Pulmonary artery endothelial cell (primary cell): ENCODE results near the gene ARMC8. TPM values are rescaled to one million over a fixed set of nuclear protein-coding genes. Genes with fewer than 3 reads are reported as not detected.

Experiments
- DNase-seq: peaks from one replicate; pipeline ENCODE4 v3.0.0-alpha.2; 2011; ENCODE audit warnings: low read depth, low spot score
- total RNA-seq: library from RNA; depleted of rRNA; stranded (reverse); fragments of >200 nt; gene quantifications from 2 replicates; pipeline ENCODE4 v1.2.3, GENCODE V29; 2014

ARMC8 gene
- total RNA-seq, 1 donor from 2014 or later = 50.5 TPM

DNA sequence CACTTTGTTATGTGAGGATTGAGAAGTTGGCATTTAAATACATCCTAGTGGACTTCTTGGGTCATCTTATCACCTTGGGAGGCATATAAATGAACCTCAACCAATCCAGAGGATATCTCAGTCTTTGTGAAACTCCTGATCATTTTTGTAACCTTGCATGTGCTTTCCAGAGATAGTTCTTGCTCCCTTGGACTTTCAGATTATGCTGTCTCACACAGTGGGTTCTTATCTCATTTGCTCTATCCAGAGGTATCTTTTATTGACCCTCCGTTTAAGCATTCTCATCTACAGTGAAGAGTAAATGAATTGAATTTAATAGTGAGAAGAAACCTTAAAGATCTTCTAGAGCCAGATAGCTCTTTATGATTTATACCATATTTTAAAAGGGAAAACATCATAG lies 10.4 kb downstream of the ARMC8 start:
- no peak for DNase-seq

DNA sequence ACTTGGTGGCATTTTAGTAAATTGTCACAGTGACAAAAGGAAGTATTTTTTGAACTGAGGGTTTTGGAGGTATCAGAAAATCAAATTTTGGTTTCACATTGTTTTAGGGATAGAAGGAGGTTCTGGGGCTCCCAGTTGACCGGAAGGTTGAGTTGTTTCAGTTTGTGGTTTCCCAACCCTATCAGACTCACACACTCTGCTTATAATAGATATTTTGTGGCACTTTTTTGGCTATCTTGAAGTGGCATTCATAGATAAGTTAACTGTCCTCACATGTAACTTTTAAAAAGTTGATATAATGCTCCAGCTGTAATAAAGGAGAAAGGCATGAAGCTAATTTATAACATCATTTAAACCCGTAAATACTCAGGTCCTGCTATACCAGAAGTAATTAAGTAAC lies 12.8 kb downstream of the ARMC8 start:
- DNase-seq = no peak

DNA sequence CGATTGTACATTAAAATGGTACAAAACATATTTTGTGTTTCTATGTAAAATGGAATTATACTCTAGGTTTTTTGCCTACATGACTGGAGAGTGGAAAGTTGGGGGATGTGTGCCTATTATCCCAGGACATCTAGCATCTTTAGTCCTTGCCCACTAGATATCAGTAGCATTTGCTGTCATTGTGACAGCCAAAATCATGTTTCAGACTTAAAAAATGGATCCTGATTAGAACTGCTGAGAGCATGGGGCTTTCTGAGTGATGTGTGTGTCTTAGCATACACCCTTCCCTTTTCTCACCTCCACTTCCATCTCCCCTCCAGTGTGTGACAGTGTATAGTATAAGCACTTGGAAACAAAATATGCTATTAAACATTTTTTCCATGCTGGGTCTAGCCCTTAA lies 13.3 kb downstream of the ARMC8 start:
- DNase-seq = no peak

DNA sequence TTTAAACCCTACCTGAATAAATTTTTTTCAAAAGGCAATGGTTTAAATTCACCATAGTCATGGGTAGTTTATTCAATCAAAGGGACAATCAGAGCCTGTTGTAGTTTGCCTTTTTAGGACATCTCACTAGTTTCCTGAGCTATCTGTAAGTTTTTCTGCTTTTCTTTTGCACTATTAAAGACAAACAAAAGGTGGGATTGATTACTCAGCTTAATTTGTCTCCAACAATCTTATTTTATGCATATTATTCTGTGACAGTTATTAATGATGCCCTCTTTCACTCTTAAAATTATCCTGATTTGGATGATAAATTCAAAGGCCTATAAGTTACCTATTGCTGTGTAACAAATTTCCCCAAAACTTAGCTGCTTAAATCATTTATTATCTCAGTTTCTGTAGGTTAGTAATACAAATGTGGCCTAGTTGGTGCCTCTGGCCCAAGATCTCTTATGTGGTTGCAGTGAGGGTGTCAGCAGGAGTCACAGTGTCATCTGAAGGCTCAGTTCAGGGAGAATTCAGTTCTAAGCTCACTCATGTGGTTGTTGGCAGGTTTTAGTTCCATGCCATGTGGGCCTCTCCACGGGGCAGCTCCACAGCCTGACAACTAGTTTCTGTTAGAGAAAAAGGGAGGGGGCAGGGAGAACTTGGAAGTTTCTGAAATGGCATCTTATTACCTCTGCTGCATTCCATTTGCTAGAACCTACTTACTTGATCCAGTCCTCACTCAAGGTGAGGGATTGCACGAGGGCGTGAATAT lies 16.0 kb downstream of the ARMC8 start:
- no peak for DNase-seq

DNA sequence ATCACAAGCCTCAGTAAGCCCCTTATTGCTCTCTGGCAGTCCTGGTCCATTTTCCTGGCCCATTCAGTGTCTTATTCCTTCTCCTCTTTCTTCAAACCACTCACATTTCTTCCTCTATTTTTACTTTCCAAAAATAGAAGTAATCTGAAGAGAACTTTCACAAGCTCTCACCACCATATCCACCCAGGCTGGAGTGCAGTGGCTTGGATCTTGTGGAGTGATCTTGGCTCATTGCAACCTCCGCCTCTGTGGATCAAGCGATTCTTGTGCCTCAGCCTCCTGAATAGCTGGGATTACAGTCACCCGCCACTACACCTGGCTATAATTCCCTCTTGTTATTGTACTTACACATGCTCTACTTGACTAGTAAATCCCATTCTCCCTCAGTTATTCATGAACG lies 16.8 kb downstream of the ARMC8 start:
- DNase-seq = no peak

DNA sequence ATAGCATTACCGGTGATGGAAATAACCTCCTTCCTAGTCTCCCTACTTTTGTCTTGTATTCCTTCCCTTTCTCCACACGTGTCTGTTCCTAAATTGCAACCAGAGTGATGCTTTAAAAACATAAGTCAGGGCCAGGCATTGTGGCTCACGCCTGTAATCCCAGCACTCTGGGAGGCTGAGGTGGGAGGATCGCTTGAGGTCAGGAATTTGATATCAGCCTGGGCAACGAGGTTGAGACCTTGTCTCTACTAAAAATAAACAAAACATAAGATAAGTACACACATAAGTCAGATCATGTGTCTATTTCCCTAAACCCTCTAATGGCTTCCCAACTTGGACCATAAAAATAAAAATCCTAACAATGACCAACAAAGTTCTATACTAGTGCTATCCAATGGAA lies 18.4 kb downstream of the ARMC8 start:
- no peak for DNase-seq

DNA sequence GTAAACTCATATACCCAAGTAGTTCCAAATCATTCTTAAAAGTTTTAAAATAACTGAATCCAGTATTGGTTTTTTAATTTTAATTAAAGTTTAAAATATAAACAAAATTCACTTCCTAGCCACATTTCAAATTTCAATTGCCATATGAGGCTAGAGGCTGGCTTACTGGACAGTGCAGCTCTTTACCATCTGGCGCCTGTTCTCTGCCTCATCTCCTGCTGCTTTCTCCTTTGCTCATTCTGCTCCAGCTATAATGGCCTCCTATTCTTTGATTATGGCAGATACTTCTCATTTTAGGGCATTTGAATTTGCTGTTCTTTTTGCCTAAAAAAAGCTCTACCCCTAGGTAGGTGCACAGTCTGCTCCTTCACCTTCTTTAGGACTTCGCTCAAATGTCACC lies 19.1 kb downstream of the ARMC8 start:
- DNase-seq = no peak

DNA sequence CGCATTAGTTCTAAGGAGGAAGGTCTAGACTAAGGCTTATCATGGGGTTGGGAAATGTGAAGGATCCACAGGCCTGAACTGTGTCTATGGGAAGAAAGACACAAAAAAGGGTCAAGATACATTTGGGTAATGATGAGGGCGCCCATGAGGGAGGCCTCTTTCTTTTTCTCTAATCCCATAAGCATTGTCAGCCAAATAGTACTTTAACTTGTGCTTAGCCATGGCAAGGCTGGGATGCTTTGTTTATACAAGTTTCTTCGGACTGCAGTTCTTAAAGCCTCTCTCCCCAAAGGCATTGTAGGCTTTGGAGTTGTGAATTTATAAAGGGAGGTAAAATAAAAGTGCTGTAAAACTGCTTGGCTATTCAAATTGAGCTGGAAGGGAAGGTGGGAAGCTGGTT lies 23.4 kb downstream of the ARMC8 start:
- no peak for DNase-seq

DNA sequence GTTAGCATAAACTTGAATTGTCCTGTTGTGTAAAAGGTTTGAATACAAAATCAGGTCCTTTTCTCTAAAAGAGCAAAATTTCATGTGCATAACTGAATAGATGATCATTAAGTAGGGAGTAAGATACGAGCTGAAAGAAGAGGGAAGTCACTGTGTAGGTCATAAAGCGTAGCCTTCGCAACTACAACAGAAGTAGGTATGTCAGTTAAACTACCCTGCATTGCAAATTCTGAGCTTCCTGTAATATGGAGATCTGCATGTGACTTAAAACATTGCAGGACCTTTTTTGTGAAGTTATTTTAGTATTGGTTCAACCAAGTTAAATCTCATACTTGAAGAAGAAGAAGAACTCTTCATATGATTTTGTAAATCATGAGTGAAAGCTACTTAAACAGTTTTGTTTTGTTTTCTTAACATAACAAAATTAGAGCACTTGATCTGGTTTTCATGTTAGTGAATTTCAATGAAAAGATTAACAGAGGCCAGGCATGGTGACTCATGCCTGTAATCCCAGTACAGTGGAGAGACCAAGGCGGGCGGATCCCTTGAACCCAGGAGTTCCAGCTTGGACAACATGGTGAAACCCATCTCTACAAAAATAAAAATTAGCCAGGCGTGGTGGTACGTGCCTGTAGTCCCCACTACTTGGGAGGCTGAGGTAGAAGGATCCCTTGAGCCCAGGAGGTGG lies 26.4 kb downstream of the ARMC8 start:
- no peak for DNase-seq

DNA sequence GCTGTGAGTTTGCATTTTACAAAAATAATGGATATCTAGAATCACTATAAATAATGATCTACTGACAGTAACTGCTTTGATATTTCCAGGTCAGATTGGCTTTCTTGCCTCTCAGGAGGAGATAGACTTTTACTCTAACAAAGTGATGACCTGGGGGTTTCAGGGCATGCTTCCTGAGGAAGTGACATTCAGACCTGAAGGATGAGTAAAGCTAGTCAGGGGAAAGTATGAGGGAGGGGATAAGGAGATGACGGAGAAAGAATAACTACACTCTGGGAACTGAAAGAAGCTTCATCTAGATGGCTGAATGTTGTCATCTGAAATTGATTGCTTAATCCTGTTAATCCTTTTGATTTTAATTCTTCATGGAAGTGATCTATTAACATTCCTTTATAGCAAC lies 32.2 kb downstream of the ARMC8 start:
- DNase-seq = peak; percentile 37

DNA sequence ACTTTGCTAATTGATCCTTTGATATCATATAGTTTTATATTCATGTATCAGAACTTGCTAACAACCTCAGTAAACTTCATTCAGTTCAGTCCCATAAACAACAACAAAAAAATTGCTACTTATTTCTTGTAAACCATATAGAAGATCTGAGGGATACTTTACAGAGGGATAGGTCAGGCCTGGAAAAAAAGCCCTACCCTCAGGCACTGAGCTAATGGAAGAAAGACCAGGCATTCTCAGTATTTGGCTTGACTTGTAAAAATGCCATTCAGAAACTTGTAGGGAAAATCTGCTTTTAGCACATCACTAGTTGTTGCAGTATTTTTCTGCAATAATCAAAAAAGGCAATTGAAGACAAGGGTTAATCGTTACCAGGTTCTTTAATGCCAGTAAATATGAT lies 33.1 kb downstream of the ARMC8 start:
- DNase-seq = no peak

DNA sequence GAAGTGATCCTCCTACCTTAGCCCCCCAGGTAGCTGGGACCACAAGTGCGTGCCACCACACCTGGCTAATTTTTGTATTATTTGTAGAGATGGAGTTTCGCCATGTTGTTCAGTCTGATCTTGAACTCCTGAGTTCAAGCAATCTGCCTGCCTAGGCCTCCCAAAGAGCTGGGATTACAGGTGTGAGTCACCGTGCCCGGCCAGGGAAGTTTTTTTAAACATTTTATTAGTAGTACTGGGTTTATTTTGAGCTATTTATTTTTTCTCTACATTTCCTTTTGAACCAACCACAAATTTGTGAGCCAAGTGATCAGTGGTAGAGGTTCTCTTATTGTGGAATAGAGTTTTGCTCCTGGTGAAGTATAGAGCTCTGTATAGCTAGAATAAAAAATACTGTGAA lies 33.7 kb downstream of the ARMC8 start:
- DNase-seq = no peak

DNA sequence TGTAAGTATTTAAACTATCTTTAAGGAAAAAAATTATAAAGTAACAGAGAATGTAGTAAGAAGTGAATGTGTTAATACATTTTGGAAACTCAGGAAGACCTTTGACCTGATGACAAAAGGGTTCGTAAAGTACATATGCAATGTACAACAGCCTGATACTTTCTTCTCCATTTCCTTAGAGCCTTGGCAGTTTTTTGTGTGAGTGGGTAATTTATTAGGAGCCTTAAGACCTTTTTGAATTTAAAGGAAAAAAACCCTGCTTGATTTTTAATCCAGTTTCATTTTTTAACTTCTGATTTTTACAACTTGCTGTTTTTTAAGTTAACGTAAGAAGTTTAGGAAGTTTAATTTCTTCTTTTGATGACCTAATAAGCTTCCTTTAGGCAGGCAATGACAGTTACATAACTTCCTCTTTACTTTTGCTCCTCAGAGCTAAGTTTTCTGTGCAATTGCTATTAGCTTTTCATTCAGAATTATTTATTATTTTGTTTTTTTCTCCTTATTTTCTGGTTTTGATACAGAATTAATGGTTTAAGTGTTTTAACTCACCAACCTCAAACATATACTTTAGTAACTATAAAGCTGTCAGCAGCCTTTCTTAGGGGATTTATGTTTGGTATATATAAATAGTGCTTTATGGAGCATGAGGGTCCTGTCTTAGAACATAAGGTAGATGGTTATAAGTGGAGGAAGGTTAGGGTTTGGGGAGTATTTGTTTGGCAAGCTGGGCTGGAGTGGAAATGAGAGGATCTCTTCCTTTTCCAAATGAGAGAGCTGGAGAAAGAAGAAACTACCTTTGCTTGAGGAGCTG lies 35.2 kb downstream of the ARMC8 start:
- DNase-seq = no peak

DNA sequence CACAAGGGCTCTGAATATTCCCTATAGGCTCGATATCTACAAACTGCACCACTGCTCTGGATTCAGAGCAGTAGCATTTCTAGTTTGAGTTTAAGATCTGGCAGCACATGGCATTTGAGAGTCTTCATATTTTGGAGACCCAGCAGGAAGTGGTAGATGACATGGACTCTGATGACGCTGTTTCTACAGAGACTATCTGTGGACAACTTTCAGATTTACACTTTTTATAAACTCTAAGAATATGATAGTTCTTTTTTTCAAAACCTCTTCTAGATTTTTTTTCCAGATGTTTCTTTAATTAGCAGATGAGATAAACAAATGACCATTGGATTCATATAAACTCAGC lies 35.8 kb downstream of the ARMC8 start:
- no peak for DNase-seq

DNA sequence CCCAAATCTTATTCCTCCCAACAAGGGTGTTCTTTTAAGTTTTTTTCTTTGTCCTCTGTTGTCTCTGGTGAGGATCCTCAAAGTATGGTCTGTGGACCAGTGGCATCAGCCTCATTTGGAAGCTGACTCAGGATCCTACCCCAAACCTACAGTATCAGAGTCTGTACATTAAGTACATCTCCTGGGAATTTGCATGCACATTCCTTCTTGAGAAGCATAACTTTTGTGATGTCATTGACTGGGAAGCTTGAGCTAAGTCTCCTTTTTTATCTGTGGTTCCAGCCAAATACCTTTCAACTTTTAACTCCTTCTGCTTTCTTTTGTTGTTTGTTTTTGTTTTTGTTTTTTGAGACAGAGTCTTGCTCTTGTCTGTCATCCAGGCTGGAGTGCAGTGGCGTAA lies 40.5 kb downstream of the ARMC8 start:
- no peak for DNase-seq

DNA sequence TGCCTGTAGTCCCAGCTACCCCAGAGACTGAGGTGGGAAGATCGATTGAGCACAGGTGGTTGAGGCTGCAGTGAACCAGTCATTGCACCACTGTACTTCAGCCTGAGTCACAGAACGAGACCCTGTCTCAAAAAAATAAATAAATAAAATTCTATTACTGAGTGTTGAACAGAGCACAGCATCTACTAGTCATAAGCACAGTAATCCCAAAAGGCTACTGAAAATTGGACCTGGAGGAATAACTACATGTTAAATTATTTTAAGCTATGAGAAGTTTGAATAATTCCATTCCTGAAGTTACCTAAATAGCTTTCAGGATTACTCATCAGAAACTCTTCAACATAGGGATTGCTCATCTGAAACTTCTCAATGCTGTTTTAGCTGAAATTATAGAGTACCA lies 43.4 kb downstream of the ARMC8 start:
- no peak for DNase-seq

DNA sequence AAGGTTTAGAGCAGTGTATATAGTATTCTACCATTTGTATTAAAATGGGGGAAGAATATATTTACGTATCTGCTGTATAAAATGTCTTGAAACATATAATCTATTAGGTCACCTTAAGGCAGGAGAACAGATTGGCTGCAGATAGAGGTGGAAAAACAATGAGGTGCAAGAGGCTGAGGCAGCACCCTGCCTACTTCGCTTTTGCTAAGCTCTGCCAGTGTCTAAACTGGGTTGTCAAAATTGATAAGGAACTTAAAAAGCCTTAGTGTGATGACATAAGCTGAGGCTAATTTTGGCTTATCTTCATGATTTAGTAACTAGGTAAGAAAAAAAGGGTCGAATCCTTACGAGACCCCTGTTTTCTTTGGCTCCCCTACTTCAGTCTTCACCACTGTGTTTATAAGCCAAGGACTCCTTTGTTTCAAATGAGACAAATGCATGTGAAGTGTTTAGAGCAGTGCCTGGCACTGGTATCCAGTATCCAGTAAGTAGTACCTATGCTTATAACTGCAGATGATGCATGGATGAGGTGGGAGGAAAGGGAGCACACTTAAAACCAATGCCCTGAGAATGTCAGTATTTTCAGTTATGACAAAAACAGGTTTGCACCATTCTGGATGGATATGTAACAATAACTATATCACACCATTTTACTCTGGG lies 45.7 kb downstream of the ARMC8 start:
- DNase-seq = no peak

DNA sequence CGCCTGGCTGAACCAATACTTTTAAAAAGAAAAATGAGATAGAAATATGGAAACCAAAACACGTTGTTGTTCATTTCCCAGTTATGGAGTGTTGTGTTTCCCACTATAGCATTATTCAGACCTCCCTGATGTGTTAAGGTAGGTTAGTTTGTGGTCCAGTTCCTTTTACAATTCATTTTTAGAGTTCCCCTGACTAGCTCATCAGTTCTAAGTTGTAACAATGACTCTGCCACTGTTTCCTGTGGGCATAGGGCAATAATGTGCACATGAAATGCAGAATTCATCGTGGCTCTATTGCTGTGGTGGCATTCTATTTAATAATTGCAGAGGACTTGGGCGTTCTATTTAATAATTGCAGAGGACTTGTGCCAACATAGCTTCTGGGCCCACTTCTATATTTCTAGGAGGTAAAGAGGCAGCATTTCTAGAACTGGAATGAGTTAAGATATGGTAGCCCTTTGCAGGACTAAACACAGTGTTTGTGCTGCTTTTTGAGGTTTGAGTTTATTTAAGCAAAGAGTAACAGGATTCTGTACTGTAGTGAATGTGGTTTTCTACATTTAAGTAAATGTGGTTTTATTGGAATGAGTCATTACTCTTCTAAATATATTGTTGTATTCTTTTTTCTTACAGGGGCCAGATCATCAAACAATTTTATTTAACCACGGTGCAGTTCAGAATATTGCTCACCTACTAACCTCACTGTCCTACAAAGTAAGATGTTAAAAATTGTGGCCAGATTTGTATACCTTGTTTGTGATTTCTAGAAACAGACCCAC lies 47.5 kb downstream of the ARMC8 start:
- no peak for DNase-seq

DNA sequence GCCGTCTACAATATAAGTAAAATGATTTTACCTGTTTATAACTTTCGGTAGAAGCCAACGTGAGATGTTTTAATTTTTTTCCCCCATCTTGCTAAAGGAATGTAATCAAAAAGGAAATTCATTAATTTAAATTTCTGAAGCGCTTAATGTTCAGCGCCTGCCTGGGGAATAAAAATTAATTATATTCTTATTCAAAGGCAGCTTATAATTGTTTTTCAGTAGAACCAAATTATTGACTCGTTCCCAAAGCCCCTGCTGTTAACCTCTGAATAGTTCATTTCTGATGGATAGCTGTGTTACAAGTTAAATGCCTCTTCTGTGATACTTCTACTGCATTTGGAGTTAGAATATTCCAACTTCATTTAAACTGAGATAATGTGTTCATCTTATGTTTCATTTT lies 51.6 kb downstream of the ARMC8 start:
- no peak for DNase-seq

DNA sequence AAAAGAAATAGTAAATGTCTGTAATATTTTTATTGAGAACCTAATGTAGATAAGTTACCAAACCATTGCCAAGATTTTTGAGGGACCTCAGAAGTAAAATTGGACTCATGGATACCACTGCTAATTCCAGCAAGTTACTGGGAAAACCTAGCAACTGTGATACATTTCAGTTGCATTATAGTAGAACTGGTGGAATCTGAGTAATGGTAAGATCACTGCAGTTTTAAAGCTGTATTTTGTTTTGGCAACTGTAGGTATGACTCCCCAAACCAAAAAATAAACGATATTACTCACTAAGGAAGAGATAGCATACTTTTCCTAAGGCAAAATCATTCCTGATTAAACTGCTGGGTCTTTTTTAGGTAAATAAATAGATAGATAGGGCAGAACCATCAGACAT lies 54.0 kb downstream of the ARMC8 start:
- DNase-seq = no peak

DNA sequence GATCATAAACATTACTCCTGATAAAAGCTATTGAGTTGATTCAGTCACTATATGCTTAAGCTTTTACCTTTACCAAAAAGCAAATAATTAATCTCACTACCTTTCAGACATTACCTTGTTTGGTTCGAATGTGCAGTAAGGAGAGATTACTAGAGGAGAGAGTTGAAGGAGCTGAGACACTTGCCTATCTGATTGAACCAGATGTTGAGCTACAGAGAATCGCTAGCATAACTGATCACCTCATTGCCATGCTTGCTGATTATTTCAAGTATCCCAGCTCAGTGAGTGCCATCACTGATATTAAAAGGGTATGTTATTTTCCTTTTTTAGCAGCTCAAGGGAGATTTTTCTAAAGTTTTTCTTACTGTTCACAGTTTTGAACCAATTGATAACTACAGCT lies 54.6 kb downstream of the ARMC8 start:
- no peak for DNase-seq
